Fibroblast of lung (primary cell): ENCODE measurements around the gene RAPGEF5. TPM values are rescaled to one million over a fixed set of nuclear protein-coding genes. Genes with fewer than 3 reads are reported as not detected.

ENCODE experiments used
- DNase-seq, 2 donors: peaks; one replicate each; pipeline versions ENCODE4 v3.0.0 to v3.0.0-alpha.2; 2010; ENCODE audit warnings: low read depth in 2 of 2
- H2AFZ ChIP-seq: 2 replicates; pipeline ENCODE4 v1.5.1; 2012; ENCODE audit warnings: low read length, control low read depth, inconsistent platforms
- H3K27ac ChIP-seq: 2 replicates; pipeline ENCODE4 v1.5.1; 2011; ENCODE audit warnings: low read length, control low read depth; ENCODE audit not compliant: insufficient read depth
- H3K27me3 ChIP-seq: 2 replicates; pipeline ENCODE4 v1.5.1; 2011; ENCODE audit warnings: mild to moderate bottlenecking, low read length; ENCODE audit not compliant: control insufficient read depth, insufficient read depth
- H3K36me3 ChIP-seq: 2 replicates; pipeline ENCODE4 v1.5.1; 2011; ENCODE audit warnings: low read length; ENCODE audit not compliant: control insufficient read depth, insufficient read depth
- H3K4me1 ChIP-seq: 2 replicates; pipeline ENCODE4 v1.5.1; 2011; ENCODE audit warnings: low read length; ENCODE audit not compliant: control insufficient read depth, insufficient read depth; ENCODE audit errors: extremely low read depth
- H3K4me2 ChIP-seq: 2 replicates; pipeline ENCODE4 v1.5.1; 2011; ENCODE audit warnings: low read length, control low read depth; ENCODE audit not compliant: insufficient read depth; ENCODE audit errors: extremely low read depth
- H3K4me3 ChIP-seq, 4 experiments: fragments of 200-600 bp in 1 of 4; sonication (generic) in 1 of 4; replicated peaks in 1 of 4; 2 replicates each; pipeline ENCODE4 v1.5.1; 2011 to 2016; ENCODE audit warnings: low read length in 4 of 4, low read depth in 3 of 4, mild to moderate bottlenecking in 3 of 4, control low read depth in 2 of 4, inconsistent platforms in 1 of 4, mixed read lengths in 1 of 4; ENCODE audit not compliant: insufficient read depth in 1 of 4; ENCODE audit errors: control extremely low read depth in 1 of 4
- H3K79me2 ChIP-seq: 2 replicates; pipeline ENCODE4 v1.5.1; 2012; ENCODE audit warnings: mild to moderate bottlenecking, low read length, inconsistent platforms; ENCODE audit not compliant: control insufficient read depth, insufficient read depth
- H3K9ac ChIP-seq: 2 replicates; pipeline ENCODE4 v1.5.1; 2011; ENCODE audit warnings: mild to moderate bottlenecking, low read length, control low read depth; ENCODE audit not compliant: insufficient read depth
- H3K9me3 ChIP-seq: 2 replicates; pipeline ENCODE4 v1.5.1; 2012; ENCODE audit warnings: low read depth, low read length; ENCODE audit not compliant: control insufficient read depth, insufficient read depth
- H4K20me1 ChIP-seq: 2 replicates; pipeline ENCODE4 v1.5.1; 2011; ENCODE audit warnings: low read length; ENCODE audit not compliant: control insufficient read depth, insufficient read depth; ENCODE audit errors: extremely low read depth
- EZH2 ChIP-seq: IDR thresholded peaks from 2 replicates; pipeline ENCODE4 v1.5.1; 2012; ENCODE audit warnings: low read length, control low read depth, mild to moderate bottlenecking; ENCODE audit errors: missing control alignments
- polyA plus RNA-seq, 2 donors: library from polyadenylated mRNA; depleted of rRNA in 1 of 2; stranded (reverse) in 1 of 2; unstranded in 1 of 2; fragments of >200 nt; gene quantifications; 2 replicates each; pipeline ENCODE4 v1.2.1, GENCODE V29; 2011 to 2012; ENCODE audit warnings: missing spikeins in 1 of 2
- total RNA-seq: library from RNA; depleted of rRNA; stranded (reverse); fragments of >200 nt; gene quantifications from 2 replicates; pipeline ENCODE4 v1.2.1, GENCODE V29; 2014
- TF ChIP-seq, protein P1 (sequence below), 2 donors: IDR thresholded peaks in 1 of 2; conservative IDR thresholded peaks in 1 of 2; 1 replicate in 1 of 2; 2 replicates in 1 of 2; pipeline ENCODE4 v1.5.1; 2011 to 2012; ENCODE audit warnings: low read length in 2 of 2, control low read depth in 1 of 2, inconsistent platforms in 1 of 2, low read depth in 1 of 2, mild to moderate bottlenecking in 1 of 2

Gene RAPGEF5
- total and polyA plus RNA-seq, 2 donors (not counting 1 experiment from before 2014, with no cell fraction given), result 1.4 to 1.5 TPM

DNA sequence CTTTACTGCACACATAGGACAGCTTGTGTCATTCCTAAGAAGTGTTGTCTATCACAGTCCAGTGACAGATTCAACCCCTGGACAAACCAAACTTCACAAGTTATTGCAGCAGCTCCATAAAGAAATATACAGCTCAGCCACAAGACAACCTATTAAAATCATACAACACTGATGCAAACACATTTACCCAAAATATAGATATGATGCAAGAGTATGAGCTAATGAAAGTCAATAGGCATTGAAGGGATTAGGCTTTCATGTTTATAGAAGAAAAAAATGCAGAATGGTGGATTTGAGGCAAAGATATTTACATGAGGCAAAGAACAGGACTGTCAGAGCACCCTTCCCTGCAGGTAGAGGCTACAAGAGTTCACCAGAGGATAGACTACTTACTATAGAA lies 14.9 kb upstream of the RAPGEF5 start:
- no peak overlapping the region for H3K4me3 ChIP-seq
- no peak overlapping the region for H3K4me2 ChIP-seq
- no peaks in the 10 kb centered on the region for H3K9me3 ChIP-seq
- DNase-seq, result no peak
- no peaks in the 10 kb centered on the region for H3K79me2 ChIP-seq
- H3K36me3 ChIP-seq, result no peaks in the 10 kb centered on the region
- H3K9ac ChIP-seq, result no peak overlapping the region
- H4K20me1 ChIP-seq, result no peaks in the 10 kb centered on the region
- H3K4me1 ChIP-seq, result no peaks in the 10 kb centered on the region
- H3K27me3 ChIP-seq, result no peaks in the 10 kb centered on the region
- no peak overlapping the region for H3K27ac ChIP-seq
- H2AFZ ChIP-seq, result no peak overlapping the region
- TF ChIP-seq EZH2, result no peak
- TF ChIP-seq, protein P1, sequence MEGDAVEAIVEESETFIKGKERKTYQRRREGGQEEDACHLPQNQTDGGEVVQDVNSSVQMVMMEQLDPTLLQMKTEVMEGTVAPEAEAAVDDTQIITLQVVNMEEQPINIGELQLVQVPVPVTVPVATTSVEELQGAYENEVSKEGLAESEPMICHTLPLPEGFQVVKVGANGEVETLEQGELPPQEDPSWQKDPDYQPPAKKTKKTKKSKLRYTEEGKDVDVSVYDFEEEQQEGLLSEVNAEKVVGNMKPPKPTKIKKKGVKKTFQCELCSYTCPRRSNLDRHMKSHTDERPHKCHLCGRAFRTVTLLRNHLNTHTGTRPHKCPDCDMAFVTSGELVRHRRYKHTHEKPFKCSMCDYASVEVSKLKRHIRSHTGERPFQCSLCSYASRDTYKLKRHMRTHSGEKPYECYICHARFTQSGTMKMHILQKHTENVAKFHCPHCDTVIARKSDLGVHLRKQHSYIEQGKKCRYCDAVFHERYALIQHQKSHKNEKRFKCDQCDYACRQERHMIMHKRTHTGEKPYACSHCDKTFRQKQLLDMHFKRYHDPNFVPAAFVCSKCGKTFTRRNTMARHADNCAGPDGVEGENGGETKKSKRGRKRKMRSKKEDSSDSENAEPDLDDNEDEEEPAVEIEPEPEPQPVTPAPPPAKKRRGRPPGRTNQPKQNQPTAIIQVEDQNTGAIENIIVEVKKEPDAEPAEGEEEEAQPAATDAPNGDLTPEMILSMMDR (conservative IDR thresholded peaks at IDR 0.05 in 1 of 2, IDR thresholded peaks at IDR 0.05 in 1 of 2; ENCODE audit: low read depth in 1 of 2, low read length in 2 of 2), result no peak

DNA sequence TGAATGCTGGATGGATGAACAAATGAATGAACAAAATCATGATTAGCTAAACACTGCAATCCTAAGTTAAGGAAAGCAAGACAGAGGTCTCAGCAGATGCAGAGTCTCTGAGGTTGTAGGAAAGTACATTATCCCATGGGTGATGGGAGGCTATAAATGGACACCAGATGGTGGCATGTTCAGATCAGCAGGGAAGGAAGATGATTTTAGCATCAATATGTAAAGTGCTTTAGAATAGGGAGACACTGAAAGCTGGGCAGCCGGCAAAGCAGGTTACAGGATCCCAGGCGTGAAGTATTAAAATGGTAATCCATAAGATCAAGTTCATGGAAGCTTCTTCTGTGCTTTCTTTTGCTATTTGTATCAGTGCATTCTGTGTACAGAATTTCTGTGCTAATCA lies 7.9 kb upstream of the RAPGEF5 start:
- TF ChIP-seq, protein P1 (conservative IDR thresholded peaks at IDR 0.05 in 1 of 2, IDR thresholded peaks at IDR 0.05 in 1 of 2; ENCODE audit: low read depth in 1 of 2, low read length in 2 of 2), result no peak
- TF ChIP-seq EZH2, result no peak

DNA sequence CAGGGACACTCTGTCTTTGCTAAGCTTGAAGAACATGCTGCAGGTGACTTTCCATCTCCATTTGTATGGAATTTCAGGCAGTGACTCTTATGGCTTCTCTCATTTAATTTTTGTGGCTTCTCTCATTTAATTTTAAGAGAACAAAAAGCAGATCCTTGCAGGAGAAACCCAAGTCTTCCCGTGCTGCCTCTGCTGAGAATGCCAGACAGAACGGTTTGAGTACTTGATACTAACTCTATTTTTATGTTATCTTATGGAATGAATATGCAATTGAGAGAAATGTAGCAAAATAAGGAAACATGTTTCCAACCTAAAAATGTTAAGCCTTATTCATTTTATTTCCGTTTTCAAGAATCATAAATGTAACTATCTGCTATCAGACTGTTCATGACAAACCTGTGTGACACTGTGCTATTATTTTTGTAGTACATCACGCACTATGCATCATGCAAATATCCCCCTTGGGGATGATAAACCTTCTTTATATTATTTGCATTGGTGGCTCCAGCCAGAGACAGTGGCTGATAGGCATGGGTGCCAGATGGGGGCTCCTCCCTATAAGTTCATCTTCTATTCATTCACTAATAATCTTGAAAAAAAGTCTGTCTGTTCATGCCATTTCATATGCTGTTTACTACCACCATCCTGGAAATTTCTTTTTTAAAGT lies 6.9 kb upstream of the RAPGEF5 start:
- no peaks in the 10 kb centered on the region for H3K36me3 ChIP-seq
- H3K4me2 ChIP-seq, result no peak overlapping the region
- no peaks in the 10 kb centered on the region for H3K79me2 ChIP-seq
- no peak overlapping the region for H3K9ac ChIP-seq
- H3K27me3 ChIP-seq, result no peaks in the 10 kb centered on the region
- H3K4me3 ChIP-seq, result no peak overlapping the region
- no peak overlapping the region for H3K27ac ChIP-seq
- no peak for TF ChIP-seq EZH2
- TF ChIP-seq, protein P1 (conservative IDR thresholded peaks at IDR 0.05 in 1 of 2, IDR thresholded peaks at IDR 0.05 in 1 of 2; ENCODE audit: low read depth in 1 of 2, low read length in 2 of 2), result no peak
- H3K4me1 ChIP-seq, result no peaks in the 10 kb centered on the region
- H3K9me3 ChIP-seq, result no peaks in the 10 kb centered on the region
- H2AFZ ChIP-seq, result no peak overlapping the region
- DNase-seq, result no peak
- no peaks in the 10 kb centered on the region for H4K20me1 ChIP-seq

More for the DNA sequence above, 7.9 kb upstream of the RAPGEF5 start:
- Histone ChIP-seq H3K79me2 (no peaks in the 10 kb centered on the region), H4K20me1 (no peaks in the 10 kb centered on the region), H3K9me3 (no peaks in the 10 kb centered on the region), H3K4me1 (no peaks in the 10 kb centered on the region), H3K9ac (no peak overlapping the region), H3K4me2 (no peak overlapping the region), H3K36me3 (no peaks in the 10 kb centered on the region), H2AFZ (no peak overlapping the region), H3K27me3 (no peaks in the 10 kb centered on the region), H3K4me3 (no peak overlapping the region), H3K27ac (no peak overlapping the region)
- no peak for DNase-seq
